Panc1 (cell line): ENCODE data around the gene KIRREL3. TPM values are rescaled to one million over a fixed set of nuclear protein-coding genes. Genes with fewer than 3 reads are reported as not detected.

Experiments
- ATAC-seq: fragments of 200-7000 bp; cut with Tn5 transposase; 2 replicates; pipeline ENCODE4 v1.9.1; 2020; ENCODE audit warnings: mild to moderate bottlenecking, moderate library complexity
- BruUV-seq: library from RNA; stranded (reverse); fragments of 400-500 nt; replicated peaks from 2 replicates; lab custom pipeline; 2021; lab: Mats Ljungman, UMichigan
- CTCF ChIA-PET: fragments of 300-600 bp; sonication (Branson Sonifier 250); formaldehyde crosslinking; loops from one replicate; lab custom pipeline; 2022; ENCODE audit warnings: antibody characterized with exemption; lab: Charles Lee
- POLR2A ChIA-PET: fragments of 300-600 bp; sonication (Branson Sonifier 250); formaldehyde crosslinking; loops from one replicate; lab custom pipeline; 2022; ENCODE audit warnings: antibody characterized with exemption; lab: Charles Lee
- DNase-seq: peaks from one replicate; pipeline ENCODE4 v3.0.0-alpha.2; 2010; ENCODE audit warnings: low read depth, low spot score
- H3K27ac ChIP-seq: 2 replicates; pipeline ENCODE4 v1.5.1; 2011; ENCODE audit warnings: mild to moderate bottlenecking, low read length, inconsistent platforms
- H3K27me3 ChIP-seq: fragments of 200-500 bp; sonication (Bioruptor generic); 2 replicates; pipeline ENCODE4 v1.6.0; 2014; ENCODE audit warnings: low read length, inconsistent platforms; ENCODE audit not compliant: control insufficient read depth, insufficient read depth
- H3K36me3 ChIP-seq: fragments of 200-500 bp; sonication (Bioruptor generic); 2 replicates; pipeline ENCODE4 v1.5.1; 2014; ENCODE audit warnings: inconsistent platforms, mild to moderate bottlenecking, low read length, moderate library complexity; ENCODE audit not compliant: control insufficient read depth, insufficient read depth
- H3K4me1 ChIP-seq: 2 replicates; pipeline ENCODE4 v1.5.1; 2011; ENCODE audit warnings: inconsistent platforms, mild to moderate bottlenecking, low read length, moderate library complexity; ENCODE audit not compliant: control insufficient read depth, insufficient read depth
- H3K4me3 ChIP-seq, 2 experiments: 2 replicates each; pipeline ENCODE4 v1.5.1; 2011 to 2012; ENCODE audit warnings: low read depth in 2 of 2, low read length in 2 of 2, mild to moderate bottlenecking in 2 of 2, inconsistent platforms in 1 of 2, moderate library complexity in 1 of 2
- H3K9me3 ChIP-seq: fragments of 200-500 bp; sonication (Bioruptor generic); 2 replicates; pipeline ENCODE4 v1.5.1; 2014; ENCODE audit warnings: low read depth, mild to moderate bottlenecking, inconsistent platforms, low read length, moderate library complexity; ENCODE audit not compliant: control insufficient read depth, insufficient read depth
- CTCF ChIP-seq: fragments of 450-650 bp; IDR thresholded peaks from 2 replicates; pipeline ENCODE4 v1.5.1; 2017; ENCODE audit warnings: mild to moderate bottlenecking
- POLR2AphosphoS5 ChIP-seq: IDR thresholded peaks from 2 replicates; pipeline ENCODE4 v1.6.1; 2012; ENCODE audit warnings: mild to moderate bottlenecking, low read depth, low read length, moderate library complexity
- SIN3A ChIP-seq: IDR thresholded peaks from 2 replicates; pipeline ENCODE4 v1.6.1; 2012; ENCODE audit warnings: low read depth, mild to moderate bottlenecking, low read length, moderate library complexity, borderline replicate concordance; ENCODE audit not compliant: insufficient read depth
- TCF7L2 ChIP-seq: IDR thresholded peaks from 2 replicates; pipeline ENCODE4 v1.6.1; 2011; ENCODE audit warnings: mild to moderate bottlenecking, low read depth, low read length, inconsistent platforms
- in situ Hi-C: cut with HindIII; loops from 2 replicates; pipeline ENCODE4 v1.10.0; 2016; ENCODE audit warnings: low sequenced_read_pairs, low pct_unique_long_range_greater_than_20kb
- intact Hi-C: fragments of 100-400 bp; cut with micrococcal nuclease; formaldehyde crosslinking; loops from one replicate; pipeline ENCODE4 v1.10.0; 2022; ENCODE audit not compliant: unreplicated experiment
- total RNA-seq: library from RNA; stranded (reverse); gene quantifications from one replicate; pipeline ENCODE4 v1.2.1, GENCODE V29; 2021; ENCODE audit not compliant: unreplicated experiment
- TF ChIP-seq, protein P1 (sequence below), 2 experiments: IDR thresholded peaks; 2 replicates each; pipeline ENCODE4 v1.6.1; 2011 to 2012; ENCODE audit warnings: low read depth in 2 of 2, control low read depth in 1 of 2, low read length in 1 of 2, mild to moderate bottlenecking in 1 of 2, moderate library complexity in 1 of 2; ENCODE audit not compliant: insufficient read depth in 1 of 2

The KIRREL3 gene
- total RNA-seq, 1 experiment from 2014 or later, result 0.36 TPM

DNA sequence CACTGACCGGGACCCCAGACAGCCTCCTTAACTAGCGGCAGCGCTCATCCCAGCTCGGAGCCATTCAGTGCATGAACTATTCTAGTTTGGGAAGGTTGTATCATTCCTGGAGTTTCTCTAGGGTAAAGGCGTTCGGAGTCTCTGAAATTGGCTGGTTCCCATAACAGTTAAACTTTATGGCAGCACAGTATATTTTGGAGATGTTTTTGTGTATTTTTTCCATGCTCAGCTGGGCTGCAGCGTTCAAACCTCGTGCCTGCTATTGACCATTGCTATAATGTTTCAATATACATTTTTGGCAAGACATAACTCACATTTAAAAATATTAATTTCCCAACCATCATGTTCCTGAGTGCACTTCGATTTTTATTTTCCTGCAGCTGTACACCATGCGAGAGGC, 475.4 kb downstream of the KIRREL3 start:
- POLR2A ChIA-PET, result no interaction called here
- Histone ChIP-seq H3K27ac (no peak overlapping the region), H3K27me3 (peaks cover 34% of the 10 kb centered on the region), H3K36me3 (no peaks in the 10 kb centered on the region), H3K4me3 (no peak overlapping the region), H3K9me3 (no peaks in the 10 kb centered on the region), H3K4me1 (no peaks in the 10 kb centered on the region)
- CTCF ChIA-PET, result no interaction called here
- BruUV-seq, result no TSS peak
- ATAC-seq, result no peak
- no peak for DNase-seq
- intact Hi-C loops (no loop called here), in situ Hi-C loops (no loop called here)
- TF ChIP-seq, protein P1, sequence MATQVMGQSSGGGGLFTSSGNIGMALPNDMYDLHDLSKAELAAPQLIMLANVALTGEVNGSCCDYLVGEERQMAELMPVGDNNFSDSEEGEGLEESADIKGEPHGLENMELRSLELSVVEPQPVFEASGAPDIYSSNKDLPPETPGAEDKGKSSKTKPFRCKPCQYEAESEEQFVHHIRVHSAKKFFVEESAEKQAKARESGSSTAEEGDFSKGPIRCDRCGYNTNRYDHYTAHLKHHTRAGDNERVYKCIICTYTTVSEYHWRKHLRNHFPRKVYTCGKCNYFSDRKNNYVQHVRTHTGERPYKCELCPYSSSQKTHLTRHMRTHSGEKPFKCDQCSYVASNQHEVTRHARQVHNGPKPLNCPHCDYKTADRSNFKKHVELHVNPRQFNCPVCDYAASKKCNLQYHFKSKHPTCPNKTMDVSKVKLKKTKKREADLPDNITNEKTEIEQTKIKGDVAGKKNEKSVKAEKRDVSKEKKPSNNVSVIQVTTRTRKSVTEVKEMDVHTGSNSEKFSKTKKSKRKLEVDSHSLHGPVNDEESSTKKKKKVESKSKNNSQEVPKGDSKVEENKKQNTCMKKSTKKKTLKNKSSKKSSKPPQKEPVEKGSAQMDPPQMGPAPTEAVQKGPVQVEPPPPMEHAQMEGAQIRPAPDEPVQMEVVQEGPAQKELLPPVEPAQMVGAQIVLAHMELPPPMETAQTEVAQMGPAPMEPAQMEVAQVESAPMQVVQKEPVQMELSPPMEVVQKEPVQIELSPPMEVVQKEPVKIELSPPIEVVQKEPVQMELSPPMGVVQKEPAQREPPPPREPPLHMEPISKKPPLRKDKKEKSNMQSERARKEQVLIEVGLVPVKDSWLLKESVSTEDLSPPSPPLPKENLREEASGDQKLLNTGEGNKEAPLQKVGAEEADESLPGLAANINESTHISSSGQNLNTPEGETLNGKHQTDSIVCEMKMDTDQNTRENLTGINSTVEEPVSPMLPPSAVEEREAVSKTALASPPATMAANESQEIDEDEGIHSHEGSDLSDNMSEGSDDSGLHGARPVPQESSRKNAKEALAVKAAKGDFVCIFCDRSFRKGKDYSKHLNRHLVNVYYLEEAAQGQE (IDR thresholded peaks at IDR 0.05; ENCODE audit: insufficient read depth in 1 of 2, low read depth in 2 of 2, low read length in 1 of 2), result no peak
- TF ChIP-seq TCF7L2, result no peak
- TF ChIP-seq SIN3A, result no peak
- TF ChIP-seq CTCF, result no peak
- no peak for TF ChIP-seq POLR2AphosphoS5

DNA sequence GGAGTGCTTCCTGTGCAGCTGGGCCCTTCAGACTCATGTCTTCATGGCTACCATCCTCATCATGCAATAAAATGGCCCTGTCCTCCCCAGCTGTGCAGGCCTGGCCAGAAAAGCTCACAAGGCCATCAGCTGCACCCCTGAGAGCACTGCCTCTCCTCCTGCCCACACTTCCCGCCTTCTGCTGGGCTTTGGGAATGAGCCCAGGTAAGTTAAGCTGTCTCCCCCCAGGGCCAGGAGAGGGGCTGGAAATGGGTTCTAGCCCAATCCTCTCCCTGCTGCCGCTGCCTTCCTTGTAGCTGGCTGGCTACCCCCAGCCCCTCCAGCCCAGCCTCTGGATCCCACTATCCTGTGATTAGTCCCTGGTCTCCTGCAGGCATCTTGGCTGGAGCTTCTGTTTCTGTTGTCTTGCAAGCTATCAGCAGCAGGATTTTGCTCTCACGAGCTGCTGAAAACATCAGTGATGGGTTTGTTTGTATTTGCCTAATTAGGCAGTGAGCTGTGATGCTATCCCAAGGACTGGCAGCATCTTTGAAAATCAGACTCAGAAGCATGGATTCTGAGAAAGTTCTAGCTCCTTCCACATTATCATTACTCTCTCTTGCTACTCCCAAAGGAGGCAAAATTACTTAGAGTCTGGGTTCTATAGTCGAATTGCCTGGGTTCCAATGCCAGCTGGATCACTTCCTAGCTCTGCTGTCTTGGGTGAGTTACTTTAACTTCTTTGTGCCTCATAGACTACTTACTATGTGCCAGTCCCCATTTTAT, 476.9 kb downstream of the KIRREL3 start:
- Histone ChIP-seq H3K27ac (no peak overlapping the region), H3K4me3 (no peak overlapping the region), H3K9me3 (no peaks in the 10 kb centered on the region), H3K4me1 (no peaks in the 10 kb centered on the region), H3K36me3 (no peaks in the 10 kb centered on the region), H3K27me3 (peaks cover 30% of the 10 kb centered on the region)
- ChIA-PET POLR2A (no interaction called here), CTCF (no interaction called here)
- ATAC-seq (no peak), DNase-seq (no peak)
- BruUV-seq, result no TSS peak
- no peak for TF ChIP-seq POLR2AphosphoS5
- TF ChIP-seq CTCF, result no peak
- TF ChIP-seq TCF7L2, result no peak
- TF ChIP-seq SIN3A, result no peak
- TF ChIP-seq, protein P1 (IDR thresholded peaks at IDR 0.05; ENCODE audit: insufficient read depth in 1 of 2, low read depth in 2 of 2, low read length in 1 of 2), result no peak
- in situ Hi-C loops, result no loop called here
- intact Hi-C loops, result no loop called here
